PC-3 (cell line): ENCODE data around the gene PRR5L. TPM values are rescaled to one million over a fixed set of nuclear protein-coding genes. Genes with fewer than 3 reads are reported as not detected.

ENCODE experiments used
- ATAC-seq: fragments of 200-7000 bp; cut with Tn5 transposase; 2 replicates; pipeline ENCODE4 v1.9.1; 2020; ENCODE audit warnings: mild to moderate bottlenecking, moderate library complexity
- BruUV-seq: library from RNA; stranded (reverse); fragments of 400-500 nt; replicated peaks from 2 replicates; lab custom pipeline; 2021; lab: Mats Ljungman, UMichigan
- CTCF ChIA-PET: fragments of 300-600 bp; sonication (Branson Sonifier 250); formaldehyde crosslinking; loops from one replicate; lab custom pipeline; 2022; ENCODE audit warnings: antibody characterized with exemption; lab: Charles Lee
- POLR2A ChIA-PET: fragments of 300-600 bp; sonication (Branson Sonifier 250); formaldehyde crosslinking; loops from one replicate; lab custom pipeline; 2022; ENCODE audit warnings: antibody characterized with exemption; ENCODE audit not compliant: unreplicated experiment; lab: Charles Lee
- DNase-seq: peaks from one replicate; pipeline ENCODE4 v3.0.0-alpha.2; 2015
- H2AFZ ChIP-seq: fragments of 300-600 bp; sonication (generic); 2 replicates; pipeline ENCODE4 v1.6.0; 2016; ENCODE audit warnings: antibody characterized with exemption, low read length
- H3F3A ChIP-seq: fragments of 300-600 bp; sonication (generic); one replicate; pipeline ENCODE4 v1.6.0; 2017; ENCODE audit warnings: antibody characterized with exemption, low read length, control low read depth, mild to moderate bottlenecking; ENCODE audit not compliant: unreplicated experiment
- H3K27ac ChIP-seq: fragments of 300-600 bp; sonication (generic); 2 replicates; pipeline ENCODE4 v1.5.1; 2016; ENCODE audit warnings: mild to moderate bottlenecking, low read length
- H3K27me3 ChIP-seq: fragments of 300-600 bp; sonication (generic); 2 replicates; pipeline ENCODE4 v1.6.1; 2016; ENCODE audit warnings: low read length, mixed read lengths
- H3K36me3 ChIP-seq: fragments of 300-600 bp; sonication (generic); 2 replicates; pipeline ENCODE4 v1.6.1; 2016; ENCODE audit warnings: low read depth, mixed run types, low read length, mixed read lengths
- H3K4me1 ChIP-seq: fragments of 300-600 bp; sonication (generic); 2 replicates; pipeline ENCODE4 v1.5.1; 2016; ENCODE audit warnings: low read length; ENCODE audit not compliant: insufficient read depth
- H3K4me2 ChIP-seq: fragments of 300-600 bp; sonication (generic); 2 replicates; pipeline ENCODE4 v1.6.0; 2016; ENCODE audit warnings: low read length
- H3K4me3 ChIP-seq: fragments of 300-600 bp; sonication (generic); 2 replicates; pipeline ENCODE4 v1.5.1; 2016; ENCODE audit warnings: mild to moderate bottlenecking, low read length, mixed read lengths
- H3K79me2 ChIP-seq: fragments of 300-600 bp; sonication (generic); 2 replicates; pipeline ENCODE4 v1.6.1; 2017; ENCODE audit warnings: low read length, mixed read lengths
- H3K9ac ChIP-seq: fragments of 300-600 bp; sonication (generic); 2 replicates; pipeline ENCODE4 v1.6.0; 2016; ENCODE audit warnings: mild to moderate bottlenecking, low read length
- H3K9me2 ChIP-seq: fragments of 300-600 bp; sonication (generic); replicated peaks from 2 replicates; pipeline ENCODE4 v1.6.1; 2016; ENCODE audit warnings: mixed run types, low read length, mixed read lengths
- H3K9me3 ChIP-seq: fragments of 300-600 bp; sonication (generic); 2 replicates; pipeline ENCODE4 v1.6.1; 2016; ENCODE audit warnings: low read length, mixed read lengths
- H4K20me1 ChIP-seq: fragments of 300-600 bp; sonication (generic); 2 replicates; pipeline ENCODE4 v1.6.1; 2016; ENCODE audit warnings: low read length, mixed read lengths
- CTCF ChIP-seq: fragments of 300-600 bp; sonication (generic); conservative IDR thresholded peaks from 2 replicates; pipeline ENCODE4 v1.5.1; 2017; ENCODE audit warnings: antibody characterized with exemption, low read depth, mild to moderate bottlenecking, low read length
- EZH2 ChIP-seq: fragments of 300-600 bp; sonication (generic); IDR thresholded peaks from one replicate; pipeline ENCODE4 v1.6.1; 2017; ENCODE audit warnings: antibody characterized with exemption, mild to moderate bottlenecking, low read length; ENCODE audit not compliant: unreplicated experiment
- EZH2phosphoT487 ChIP-seq: fragments of 300-600 bp; sonication (generic); IDR thresholded peaks from 2 replicates; pipeline ENCODE4 v1.6.1; 2018; ENCODE audit warnings: mild to moderate bottlenecking, antibody characterized with exemption, low read length, borderline replicate concordance
- intact Hi-C: fragments of 100-400 bp; cut with micrococcal nuclease; formaldehyde crosslinking; loops from 2 replicates; pipeline ENCODE4 v1.9.0; 2023
- total RNA-seq: library from RNA; depleted of rRNA; stranded (reverse); fragments of >200 nt; gene quantifications from 2 replicates; pipeline ENCODE4 v1.2.3, GENCODE V29; 2014

Gene PRR5L
- total RNA-seq, 1 experiment from 2014 or later: 4.7 TPM

GRCh38 chr11:36270701-36271100 lies 25.4 kb upstream of the PRR5L start:
- Histone ChIP-seq H4K20me1 (no peaks in the 10 kb centered on the region), H2AFZ (no peak overlapping the region), H3K27me3 (no peaks in the 10 kb centered on the region), H3K9me3 (no peaks in the 10 kb centered on the region), H3K36me3 (no peaks in the 10 kb centered on the region), H3F3A (no peaks in the 10 kb centered on the region), H3K79me2 (no peaks in the 10 kb centered on the region), H3K4me2 (no peak overlapping the region), H3K9me2 (no peaks in the 10 kb centered on the region), H3K4me3 (no peak overlapping the region), H3K9ac (no peak overlapping the region), H3K27ac (no peak overlapping the region), H3K4me1 (no peaks in the 10 kb centered on the region)
- no peak for TF ChIP-seq EZH2phosphoT487
- no peak for TF ChIP-seq CTCF
- no peak for TF ChIP-seq EZH2
- ChIA-PET POLR2A (no interaction called here), CTCF (no interaction called here)
- intact Hi-C loops: no loop called here
- no TSS peak for BruUV-seq
- ATAC-seq (no peak), DNase-seq (no peak)

GRCh38 chr11:36271794-36272407 lies 24.2 kb upstream of the PRR5L start:
- H3K9ac ChIP-seq: no peak overlapping the region
- H3K4me2 ChIP-seq: no peak overlapping the region
- no TSS peak for BruUV-seq
- CTCF ChIA-PET: no interaction called here
- TF ChIP-seq CTCF (peak; percentile 20; the same call in 1 of the 2 replicates), EZH2 (no peak)
- ATAC-seq (no peak), DNase-seq (peak; percentile 20)
- H3K4me1 ChIP-seq: no peaks in the 10 kb centered on the region
- H3K4me3 ChIP-seq: no peak overlapping the region
- H3K9me2 ChIP-seq: no peaks in the 10 kb centered on the region
- intact Hi-C loops: no loop called here
- H3K9me3 ChIP-seq: no peaks in the 10 kb centered on the region
- H3K27me3 ChIP-seq: no peaks in the 10 kb centered on the region
- no peaks in the 10 kb centered on the region for H3F3A ChIP-seq
- no peaks in the 10 kb centered on the region for H4K20me1 ChIP-seq
- no peaks in the 10 kb centered on the region for H3K36me3 ChIP-seq
- H3K27ac ChIP-seq: no peak overlapping the region
- POLR2A ChIA-PET: no interaction called here
- H2AFZ ChIP-seq: no peak overlapping the region
- no peaks in the 10 kb centered on the region for H3K79me2 ChIP-seq

GRCh38 chr11:36273110-36273509 lies 23.0 kb upstream of the PRR5L start:
- ATAC-seq (no peak), DNase-seq (no peak)
- no TSS peak for BruUV-seq
- no peak overlapping the region for H3K4me3 ChIP-seq
- no peak overlapping the region for H3K4me2 ChIP-seq
- no peaks in the 10 kb centered on the region for H4K20me1 ChIP-seq
- H3K27ac ChIP-seq: no peak overlapping the region
- H2AFZ ChIP-seq: no peak overlapping the region
- no peaks in the 10 kb centered on the region for H3K9me3 ChIP-seq
- H3K36me3 ChIP-seq: no peaks in the 10 kb centered on the region
- TF ChIP-seq EZH2: no peak
- TF ChIP-seq EZH2phosphoT487: no peak
- H3K27me3 ChIP-seq: no peaks in the 10 kb centered on the region
- ChIA-PET CTCF (no interaction called here), POLR2A (no interaction called here)
- H3K9ac ChIP-seq: no peak overlapping the region
- H3F3A ChIP-seq: no peaks in the 10 kb centered on the region
- no peaks in the 10 kb centered on the region for H3K4me1 ChIP-seq
- H3K9me2 ChIP-seq: no peaks in the 10 kb centered on the region
- intact Hi-C loops: no loop called here
- H3K79me2 ChIP-seq: no peaks in the 10 kb centered on the region
